Activated effector memory CD4-positive, alpha-beta T cell treated with Interleukin-2 at 50 U/mL for 16 hours (primary cell): ENCODE results near the gene P4HA1.
A peak's percentile ranks its signal among the peaks of the same experiment; 100 is the strongest.
"Not testable (repeated sequence)": the region's sequence is repeated elsewhere in the genome, so short reads cannot be mapped to it uniquely, and the experiment has no call there.

Experiments used
- DNase-seq: peaks from one replicate; pipeline ENCODE4 v3.0.0-alpha.2; 2020

P4HA1 gene

GRCh38 chr10:73096449-73097304, at the start of gene P4HA1:
P4HA1 (minus strand) TSS chr10:73096866; CDS start chr10:73074883, 21,983 bp downstream.
- DNase-seq: peak; percentile 98

- no peak for DNase-seq
Measured at GRCh38 chr10:73141603-73142002, 44.9 kb upstream of the P4HA1 start.

GRCh38 chr10:73139251-73139650, 42.6 kb upstream of the P4HA1 start:
- DNase-seq: no peak

GRCh38 chr10:73136627-73137026, 40.0 kb upstream of the P4HA1 start:
- DNase-seq: no peak

- no peak for DNase-seq
Measured at GRCh38 chr10:73134727-73135126, 38.1 kb upstream of the P4HA1 start.

- DNase-seq: no peak
Measured at GRCh38 chr10:73131913-73132686, 35.4 kb upstream of the P4HA1 start.

- no peak for DNase-seq
Measured at GRCh38 chr10:73131301-73131700, 34.6 kb upstream of the P4HA1 start.

- no peak for DNase-seq
Measured at GRCh38 chr10:73126343-73126742, 29.7 kb upstream of the P4HA1 start.

GRCh38 chr10:73119952-73120351, 23.3 kb upstream of the P4HA1 start:
- DNase-seq: no peak

- no peak for DNase-seq
Measured at GRCh38 chr10:73119457-73119856, 22.8 kb upstream of the P4HA1 start.

- DNase-seq: no peak
Measured at GRCh38 chr10:73117976-73118743, 21.5 kb upstream of the P4HA1 start.

GRCh38 chr10:73116017-73116416, 19.4 kb upstream of the P4HA1 start:
- no peak for DNase-seq

- DNase-seq: no peak
Measured at GRCh38 chr10:73113551-73113950, 16.9 kb upstream of the P4HA1 start.

GRCh38 chr10:73112032-73112431, 15.4 kb upstream of the P4HA1 start:
- DNase-seq: not testable (repeated sequence)

GRCh38 chr10:73110345-73110849, 13.7 kb upstream of the P4HA1 start, which contains the start of gene NUDT13:
NUDT13 (plus strand) TSS chr10:73110455; CDS start chr10:73114366, 3,911 bp downstream.
- peak; percentile 18 for DNase-seq

GRCh38 chr10:73109248-73109652, 12.6 kb upstream of the P4HA1 start:
- not testable (repeated sequence) for DNase-seq

- no peak for DNase-seq
Measured at GRCh38 chr10:73106301-73106700, 9.6 kb upstream of the P4HA1 start.

- DNase-seq: no peak
Measured at GRCh38 chr10:73099141-73099540, 2.5 kb upstream of the P4HA1 start.

GRCh38 chr10:73097305-73097670, 622 bp upstream of the P4HA1 start:
- DNase-seq: no peak

GRCh38 chr10:73096041-73096448, 621 bp downstream of the P4HA1 start:
- peak; percentile 60 for DNase-seq

GRCh38 chr10:73095481-73096021, 1.1 kb downstream of the P4HA1 start:
- peak; percentile 9 for DNase-seq

GRCh38 chr10:73094986-73095480, 1.6 kb downstream of the P4HA1 start:
- no peak for DNase-seq
